ENCODE results near the gene CRYBB3. TPM values are rescaled to one million over a fixed set of nuclear protein-coding genes. Genes with fewer than 3 reads are reported as not detected.

The CRYBB3 gene
- total RNA-seq, 1 experiment from 2014 or later: 0.48 TPM

- no peak for TF ChIP-seq USF2 (CRISPR knock-in tag; IDR thresholded peaks at IDR 0.05)
- TF ChIP-seq, protein P1, sequence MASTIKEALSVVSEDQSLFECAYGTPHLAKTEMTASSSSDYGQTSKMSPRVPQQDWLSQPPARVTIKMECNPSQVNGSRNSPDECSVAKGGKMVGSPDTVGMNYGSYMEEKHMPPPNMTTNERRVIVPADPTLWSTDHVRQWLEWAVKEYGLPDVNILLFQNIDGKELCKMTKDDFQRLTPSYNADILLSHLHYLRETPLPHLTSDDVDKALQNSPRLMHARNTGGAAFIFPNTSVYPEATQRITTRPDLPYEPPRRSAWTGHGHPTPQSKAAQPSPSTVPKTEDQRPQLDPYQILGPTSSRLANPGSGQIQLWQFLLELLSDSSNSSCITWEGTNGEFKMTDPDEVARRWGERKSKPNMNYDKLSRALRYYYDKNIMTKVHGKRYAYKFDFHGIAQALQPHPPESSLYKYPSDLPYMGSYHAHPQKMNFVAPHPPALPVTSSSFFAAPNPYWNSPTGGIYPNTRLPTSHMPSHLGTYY (CRISPR knock-in tag; IDR thresholded peaks at IDR 0.05): no peak
- no peak for TF ChIP-seq E2F1 (CRISPR knock-in tag; IDR thresholded peaks at IDR 0.05)
- no peak for TF ChIP-seq ATF3 (CRISPR knock-in tag; conservative IDR thresholded peaks at IDR 0.05)
- TF ChIP-seq ZNF281 (CRISPR knock-in tag; IDR thresholded peaks at IDR 0.05): no peak
- TF ChIP-seq NR3C1 (CRISPR knock-in tag; conservative IDR thresholded peaks at IDR 0.05; ENCODE audit: low read depth): no peak
- TF ChIP-seq ELF4 (CRISPR knock-in tag; IDR thresholded peaks at IDR 0.05; ENCODE audit: low read depth): no peak
- no peak for TF ChIP-seq CBFB (CRISPR knock-in tag; IDR thresholded peaks at IDR 0.05; ENCODE audit: low read depth)
- TF ChIP-seq, protein P2, sequence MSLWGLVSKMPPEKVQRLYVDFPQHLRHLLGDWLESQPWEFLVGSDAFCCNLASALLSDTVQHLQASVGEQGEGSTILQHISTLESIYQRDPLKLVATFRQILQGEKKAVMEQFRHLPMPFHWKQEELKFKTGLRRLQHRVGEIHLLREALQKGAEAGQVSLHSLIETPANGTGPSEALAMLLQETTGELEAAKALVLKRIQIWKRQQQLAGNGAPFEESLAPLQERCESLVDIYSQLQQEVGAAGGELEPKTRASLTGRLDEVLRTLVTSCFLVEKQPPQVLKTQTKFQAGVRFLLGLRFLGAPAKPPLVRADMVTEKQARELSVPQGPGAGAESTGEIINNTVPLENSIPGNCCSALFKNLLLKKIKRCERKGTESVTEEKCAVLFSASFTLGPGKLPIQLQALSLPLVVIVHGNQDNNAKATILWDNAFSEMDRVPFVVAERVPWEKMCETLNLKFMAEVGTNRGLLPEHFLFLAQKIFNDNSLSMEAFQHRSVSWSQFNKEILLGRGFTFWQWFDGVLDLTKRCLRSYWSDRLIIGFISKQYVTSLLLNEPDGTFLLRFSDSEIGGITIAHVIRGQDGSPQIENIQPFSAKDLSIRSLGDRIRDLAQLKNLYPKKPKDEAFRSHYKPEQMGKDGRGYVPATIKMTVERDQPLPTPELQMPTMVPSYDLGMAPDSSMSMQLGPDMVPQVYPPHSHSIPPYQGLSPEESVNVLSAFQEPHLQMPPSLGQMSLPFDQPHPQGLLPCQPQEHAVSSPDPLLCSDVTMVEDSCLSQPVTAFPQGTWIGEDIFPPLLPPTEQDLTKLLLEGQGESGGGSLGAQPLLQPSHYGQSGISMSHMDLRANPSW (CRISPR knock-in tag; conservative IDR thresholded peaks at IDR 0.05; ENCODE audit: low read depth): no peak
Measured at GRCh38 chr22:25235547-25236290, 36.1 kb downstream of the CRYBB3 start (continued).

GRCh38 chr22:25236417-25236816 lies 36.8 kb downstream of the CRYBB3 start:
- Mint-ChIP-seq H3K4me1 (no peaks in the 10 kb centered on the region; the same call in 1 of the 2 replicates), H3K9me3 (peaks cover 4% of the 10 kb centered on the region; the same call in 1 of the 2 replicates), H3K4me3 (no peak overlapping the region), H3K27me3 (ENCODE audit: low read depth) (peaks cover 2% of the 10 kb centered on the region; the same call in 1 of the 2 replicates), H3K36me3 (no peaks in the 10 kb centered on the region), H3K27ac (no peak overlapping the region)
- ChIA-PET CTCF (interaction anchor here (0.6 to 2.3 kb wide), 10 partner anchors 11 to 536 kb away, joined by 3 to 19 read pairs (median 3); no protein-coding TSS in a partner anchor), POLR2A (no interaction called here)
- ATAC-seq (no peak), DNase-seq (ENCODE audit: low spot score) (no peak)
- TF ChIP-seq CBFB (CRISPR knock-in tag; IDR thresholded peaks at IDR 0.05; ENCODE audit: low read depth) (no peak), ZNF138 (CRISPR knock-in tag; conservative IDR thresholded peaks at IDR 0.05) (no peak)

- Mint-ChIP-seq H3K27me3 (ENCODE audit: low read depth) (peaks cover 2% of the 10 kb centered on the region; the same call in 1 of the 2 replicates), H3K9me3 (peaks cover 4% of the 10 kb centered on the region; the same call in 1 of the 2 replicates), H3K4me3 (no peak overlapping the region), H3K36me3 (no peaks in the 10 kb centered on the region), H3K27ac (no peak overlapping the region; the same call in 1 of the 2 replicates), H3K4me1 (no peaks in the 10 kb centered on the region; the same call in 1 of the 2 replicates)
- ATAC-seq (peak; percentile 42), DNase-seq (ENCODE audit: low spot score) (peak; percentile 35)
- ChIA-PET CTCF (interaction anchor here (0.6 to 2.1 kb wide), 9 partner anchors 12 to 535 kb away, joined by 3 to 14 read pairs (median 3); no protein-coding TSS in a partner anchor), POLR2A (no interaction called here)
- TF ChIP-seq ZNF281 (CRISPR knock-in tag; IDR thresholded peaks at IDR 0.05) (no peak), ESRRA (CRISPR knock-in tag; IDR thresholded peaks at IDR 0.05; ENCODE audit: borderline replicate concordance) (no peak), SMAD3 (CRISPR knock-in tag; IDR thresholded peaks at IDR 0.05; ENCODE audit: borderline replicate concordance) (no peak), SP1 (CRISPR knock-in tag; conservative IDR thresholded peaks at IDR 0.05) (no peak), ZMAT4 (CRISPR knock-in tag; IDR thresholded peaks at IDR 0.05) (no peak), ZNF138 (CRISPR knock-in tag; conservative IDR thresholded peaks at IDR 0.05) (no peak), SOX15 (CRISPR knock-in tag; IDR thresholded peaks at IDR 0.05) (no peak), MYBL2 (CRISPR knock-in tag; IDR thresholded peaks at IDR 0.05) (no peak)
- TF ChIP-seq, protein P1 (CRISPR knock-in tag; IDR thresholded peaks at IDR 0.05): no peak
Measured at GRCh38 chr22:25237503-25237902, 37.8 kb downstream of the CRYBB3 start.

Measured in WTC11 (cell line).